Stimulated activated memory B cell treated with anti-CD40 and anti-IgM and Interleukin-4, amounts not matched to agents 10 μg/mL and 1 μg/mL and 100 μg/mL, for 72 hours (primary cell): ENCODE measurements around the gene LYSMD4.
"Not testable (repeated sequence)": the region's sequence is repeated elsewhere in the genome, so short reads cannot be mapped to it uniquely, and the experiment has no call there.

Experiments
- ATAC-seq: fragments of 150-1000 bp; cut with Tn5 transposase; 2 replicates; pipeline ENCODE4 v1.10.0; 2021
- H3K27ac Mint-ChIP-seq: one replicate; pipeline ENCODE4 v1.8.0; 2022; ENCODE audit warnings: mild to moderate bottlenecking, mixed read lengths
- H3K27me3 Mint-ChIP-seq: one replicate; pipeline ENCODE4 v1.8.0; 2022; ENCODE audit warnings: mixed read lengths
- H3K36me3 Mint-ChIP-seq: one replicate; pipeline ENCODE4 v1.8.0; 2022; ENCODE audit warnings: mixed read lengths
- H3K4me1 Mint-ChIP-seq: one replicate; pipeline ENCODE4 v1.8.0; 2022; ENCODE audit warnings: mixed read lengths
- H3K4me3 Mint-ChIP-seq: one replicate; pipeline ENCODE4 v1.8.0; 2022; ENCODE audit warnings: mild to moderate bottlenecking, moderate library complexity, mixed read lengths
- H3K9me3 Mint-ChIP-seq: one replicate; pipeline ENCODE4 v1.8.0; 2022; ENCODE audit warnings: mixed read lengths

The LYSMD4 gene

DNA sequence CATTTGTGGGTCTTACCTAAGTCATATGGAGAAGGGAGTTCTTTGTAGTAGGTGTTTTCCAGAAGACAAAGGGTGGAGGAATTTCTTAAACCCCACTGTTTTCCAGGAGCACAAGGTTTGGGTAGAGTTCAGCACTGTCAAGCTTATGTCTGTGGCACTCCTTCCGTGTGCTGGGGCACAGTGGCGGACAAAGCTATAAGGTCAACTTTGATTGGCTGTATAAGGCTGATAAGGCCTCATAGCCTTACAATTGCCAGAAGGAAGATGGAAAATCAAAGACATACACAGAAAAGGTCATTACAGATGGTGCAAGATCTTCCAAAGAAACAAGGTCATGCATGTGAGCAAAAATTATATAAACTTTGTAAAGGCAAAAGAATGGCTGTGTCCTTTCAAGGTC is 3.5 kb upstream of the LYSMD4 start:
- Mint-ChIP-seq H3K4me1 (peaks cover 12% of the 10 kb centered on the region), H3K36me3 (no peaks in the 10 kb centered on the region), H3K4me3 (no peak overlapping the region), H3K9me3 (no peaks in the 10 kb centered on the region), H3K27ac (no peak overlapping the region), H3K27me3 (no peaks in the 10 kb centered on the region)
- ATAC-seq, result no peak

DNA sequence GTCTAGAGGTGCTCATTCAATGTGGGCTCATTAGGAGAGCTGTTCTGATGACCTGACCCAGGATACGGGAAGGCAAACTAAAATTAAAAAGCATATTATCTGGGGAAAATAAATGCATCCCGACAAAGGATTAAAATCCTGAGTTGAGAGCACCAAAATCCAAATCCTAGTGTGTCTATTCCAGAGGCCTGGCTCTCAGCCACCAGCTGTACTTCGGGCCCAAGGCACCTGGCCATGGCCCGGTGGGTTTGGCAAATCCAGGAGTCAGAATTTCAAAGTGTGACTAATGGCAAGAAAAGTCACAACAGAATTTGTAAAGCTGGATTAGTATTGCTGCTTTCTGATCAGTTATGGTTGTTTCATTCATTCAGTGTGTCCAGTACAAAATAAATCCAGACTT is 2.6 kb upstream of the LYSMD4 start:
- ATAC-seq, result no peak
- Mint-ChIP-seq H3K27me3 (no peaks in the 10 kb centered on the region), H3K27ac (no peak overlapping the region), H3K9me3 (no peaks in the 10 kb centered on the region), H3K4me1 (peaks cover 12% of the 10 kb centered on the region), H3K4me3 (no peak overlapping the region), H3K36me3 (no peaks in the 10 kb centered on the region)

DNA sequence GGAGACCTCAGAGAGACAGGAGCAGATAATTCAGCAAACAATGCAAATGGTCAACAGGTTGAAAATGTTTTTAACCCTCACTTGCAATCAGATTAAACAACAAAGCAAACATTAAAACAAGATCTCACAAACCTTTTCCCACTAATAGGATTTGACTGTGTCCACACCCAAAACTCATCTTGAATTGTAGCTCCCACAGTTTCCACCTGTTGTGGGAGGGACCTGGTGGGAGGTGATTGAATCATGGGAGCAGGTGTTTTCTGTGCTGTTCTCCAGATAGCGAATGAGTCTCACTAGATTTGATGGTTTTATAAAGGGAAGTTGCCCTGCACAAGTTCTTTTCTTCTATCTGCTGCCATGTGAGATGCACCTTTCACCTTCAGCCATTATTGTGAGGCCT is 1.3 kb upstream of the LYSMD4 start:
- peak overlapping the region; percentile 38 for H3K4me3 Mint-ChIP-seq
- no peak for ATAC-seq
- H3K27me3 Mint-ChIP-seq, result no peaks in the 10 kb centered on the region
- H3K36me3 Mint-ChIP-seq, result no peaks in the 10 kb centered on the region
- no peak overlapping the region for H3K27ac Mint-ChIP-seq
- H3K9me3 Mint-ChIP-seq, result no peaks in the 10 kb centered on the region
- H3K4me1 Mint-ChIP-seq, result peaks cover 12% of the 10 kb centered on the region

DNA sequence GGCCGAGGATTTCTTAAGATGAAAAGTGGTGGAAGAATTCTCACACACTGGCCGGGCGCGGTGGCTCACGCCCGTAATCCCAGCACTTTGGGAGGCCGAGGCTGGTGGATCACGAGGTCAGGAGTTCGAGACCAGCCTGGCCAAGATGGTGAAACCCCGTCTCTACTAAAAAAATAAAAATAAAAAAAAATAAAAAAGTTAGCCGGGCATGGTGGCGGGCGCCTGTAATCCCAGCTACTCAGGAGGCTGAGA is 729 bp upstream of the LYSMD4 start:
- H3K27me3 Mint-ChIP-seq, H3K9me3 Mint-ChIP-seq, ATAC-seq, H3K36me3 Mint-ChIP-seq: not testable (repeated sequence)
- peaks cover 12% of the 10 kb centered on the region for H3K4me1 Mint-ChIP-seq
- peak overlapping the region; percentile 85 for H3K4me3 Mint-ChIP-seq
- H3K27ac Mint-ChIP-seq, result peak overlapping the region; percentile 99

DNA sequence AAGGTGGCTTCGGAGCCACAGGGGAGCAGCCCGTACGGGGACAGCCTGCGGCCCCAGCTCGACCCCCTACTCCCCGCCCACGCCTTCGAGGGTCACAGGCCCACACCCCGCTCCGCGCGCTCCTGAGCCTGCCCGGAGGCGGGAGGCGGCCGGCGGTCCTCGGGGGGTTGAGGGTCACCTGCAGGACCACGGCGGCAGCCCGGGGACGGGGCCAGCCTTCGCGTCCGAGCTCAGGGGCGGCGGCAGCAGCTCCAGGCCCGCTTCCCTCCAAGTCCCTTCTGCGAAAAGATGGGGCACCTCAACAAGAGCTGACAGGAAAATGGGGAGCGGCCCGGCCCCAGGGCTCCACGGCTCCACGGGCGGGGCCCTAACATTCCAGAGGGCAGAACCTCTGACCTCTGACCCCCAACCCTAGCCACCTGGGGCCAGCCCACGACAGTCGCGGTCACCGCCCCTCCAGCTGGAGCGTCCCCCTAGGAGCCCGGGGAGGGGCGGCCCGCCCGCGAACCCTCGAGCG is 428 bp downstream of the LYSMD4 start:
- ATAC-seq, result peak; percentile 60
- H3K36me3 Mint-ChIP-seq, result no peaks in the 10 kb centered on the region
- H3K27ac Mint-ChIP-seq, result peak overlapping the region; percentile 99
- no peaks in the 10 kb centered on the region for H3K27me3 Mint-ChIP-seq
- peak overlapping the region; percentile 85 for H3K4me3 Mint-ChIP-seq
- peaks cover 12% of the 10 kb centered on the region for H3K4me1 Mint-ChIP-seq
- H3K9me3 Mint-ChIP-seq, result no peaks in the 10 kb centered on the region

DNA sequence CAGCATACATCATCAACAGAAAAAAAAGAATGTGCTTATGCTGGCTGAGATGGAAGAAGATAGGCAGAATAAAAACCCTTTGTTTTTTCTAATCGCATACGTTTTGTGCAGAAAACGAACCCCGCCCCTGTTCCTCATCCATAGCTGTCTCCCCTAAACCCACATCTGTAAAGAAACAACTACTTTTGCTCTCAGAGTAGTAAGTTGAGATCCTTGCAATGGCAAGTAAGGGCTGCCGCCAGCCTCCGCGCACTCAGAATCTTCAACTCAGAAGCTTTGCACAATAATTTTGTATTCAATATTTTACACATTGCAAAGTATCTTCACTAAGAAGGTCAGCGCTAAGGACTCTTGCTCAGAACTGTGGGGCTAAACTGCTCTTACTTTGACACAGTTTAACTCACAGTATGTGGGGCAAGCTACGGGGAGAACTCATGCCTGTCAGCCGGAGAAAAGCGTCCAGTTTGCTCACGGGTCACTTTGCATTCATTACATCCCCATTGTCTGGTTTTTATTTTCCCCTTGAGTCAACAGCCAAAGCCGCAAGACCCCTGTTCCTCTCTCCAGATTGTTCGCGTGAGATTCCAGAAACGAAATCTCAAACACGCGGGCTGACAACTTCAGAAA is 1.0 kb downstream of the LYSMD4 start:
- H3K9me3 Mint-ChIP-seq, result no peaks in the 10 kb centered on the region
- no peak for ATAC-seq
- peak overlapping the region; percentile 85 for H3K4me3 Mint-ChIP-seq
- no peaks in the 10 kb centered on the region for H3K36me3 Mint-ChIP-seq
- peaks cover 12% of the 10 kb centered on the region for H3K4me1 Mint-ChIP-seq
- H3K27me3 Mint-ChIP-seq, result no peaks in the 10 kb centered on the region
- no peak overlapping the region for H3K27ac Mint-ChIP-seq

DNA sequence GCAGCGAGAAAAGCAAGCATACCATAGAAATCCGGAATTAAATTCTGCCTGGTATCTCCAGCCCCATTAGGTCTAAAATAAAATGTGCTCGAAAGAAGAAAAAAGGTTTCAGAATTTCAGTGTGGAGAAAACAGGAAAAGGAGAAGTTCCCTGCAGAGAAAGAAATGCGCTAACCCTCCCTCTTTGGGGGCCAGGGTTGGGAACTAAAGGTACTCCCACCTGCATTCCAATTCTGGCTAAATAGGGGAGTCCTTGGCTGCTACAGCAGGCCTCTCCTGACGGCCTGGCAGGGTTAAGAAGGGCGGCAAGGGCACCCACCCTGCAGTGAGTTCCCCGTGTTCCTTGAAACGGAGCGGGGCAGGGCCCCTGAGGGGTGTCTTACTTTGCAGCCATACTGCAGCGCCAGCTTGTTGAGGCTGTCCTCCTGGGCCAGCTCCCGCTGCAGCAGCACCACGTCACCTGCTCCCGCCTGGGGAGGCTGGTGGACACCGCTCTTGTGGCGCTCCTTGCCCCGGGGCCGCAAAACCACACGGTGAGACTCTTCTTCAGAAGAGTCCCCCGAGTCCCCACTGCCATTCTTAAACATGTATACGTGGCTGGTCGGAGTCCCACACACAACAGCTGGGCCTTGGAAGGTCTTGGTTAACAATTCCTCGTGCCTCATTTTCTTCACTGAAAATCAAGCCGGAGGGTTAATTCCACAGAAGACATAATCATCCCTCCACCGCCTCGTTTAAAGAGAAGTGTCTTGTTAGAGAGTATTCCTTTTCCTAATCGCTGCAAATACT is 1.7 kb downstream of the LYSMD4 start:
- Mint-ChIP-seq H3K27ac (no peak overlapping the region), H3K9me3 (no peaks in the 10 kb centered on the region), H3K36me3 (no peaks in the 10 kb centered on the region), H3K4me3 (no peak overlapping the region), H3K27me3 (no peaks in the 10 kb centered on the region), H3K4me1 (peaks cover 12% of the 10 kb centered on the region)
- ATAC-seq, result no peak

DNA sequence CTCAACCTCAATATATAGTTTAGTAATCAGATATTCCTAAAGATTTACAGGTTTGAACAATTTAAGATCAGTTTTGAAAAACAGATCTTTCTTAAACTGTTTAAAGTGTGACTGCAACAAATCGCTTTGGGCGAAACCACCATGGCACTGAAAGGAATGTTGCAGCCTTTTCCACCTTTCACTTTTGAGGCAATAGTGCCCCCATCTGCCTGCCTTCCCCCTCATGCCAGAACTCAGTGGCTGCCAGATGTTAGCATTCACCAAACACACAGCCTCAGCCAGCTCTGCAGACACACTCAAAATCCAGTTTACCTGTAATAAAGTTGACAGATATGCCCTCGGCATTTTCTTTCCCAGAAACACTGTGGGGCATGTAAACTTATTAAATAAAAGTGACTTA is 3.3 kb downstream of the LYSMD4 start:
- no peak overlapping the region for H3K4me3 Mint-ChIP-seq
- ATAC-seq, result no peak
- no peak overlapping the region for H3K27ac Mint-ChIP-seq
- peaks cover 12% of the 10 kb centered on the region for H3K4me1 Mint-ChIP-seq
- H3K9me3 Mint-ChIP-seq, result no peaks in the 10 kb centered on the region
- H3K27me3 Mint-ChIP-seq, result no peaks in the 10 kb centered on the region
- no peaks in the 10 kb centered on the region for H3K36me3 Mint-ChIP-seq

DNA sequence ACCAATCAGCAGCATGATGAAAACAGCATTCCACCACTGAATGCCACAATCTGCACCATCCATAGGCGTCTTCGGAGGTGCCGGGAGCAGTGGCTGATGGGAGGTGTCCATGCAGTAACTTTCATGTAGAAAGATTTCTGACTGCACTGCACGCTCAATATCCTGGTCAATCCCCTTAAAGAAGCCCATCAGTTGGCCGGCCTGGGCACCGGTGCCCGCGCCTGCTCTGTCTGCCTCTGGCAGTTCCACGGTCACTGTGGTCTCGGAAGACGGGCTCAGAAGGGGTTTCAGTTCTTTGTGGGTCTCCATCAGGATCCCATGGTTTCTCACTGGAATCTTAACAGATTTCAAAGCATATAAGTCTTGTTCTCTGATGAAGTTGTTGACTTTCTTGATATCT is 3.9 kb downstream of the LYSMD4 start:
- no peak for ATAC-seq
- Mint-ChIP-seq H3K4me1 (peaks cover 12% of the 10 kb centered on the region), H3K9me3 (no peaks in the 10 kb centered on the region), H3K27ac (no peak overlapping the region), H3K27me3 (no peaks in the 10 kb centered on the region), H3K36me3 (no peaks in the 10 kb centered on the region), H3K4me3 (no peak overlapping the region)

DNA sequence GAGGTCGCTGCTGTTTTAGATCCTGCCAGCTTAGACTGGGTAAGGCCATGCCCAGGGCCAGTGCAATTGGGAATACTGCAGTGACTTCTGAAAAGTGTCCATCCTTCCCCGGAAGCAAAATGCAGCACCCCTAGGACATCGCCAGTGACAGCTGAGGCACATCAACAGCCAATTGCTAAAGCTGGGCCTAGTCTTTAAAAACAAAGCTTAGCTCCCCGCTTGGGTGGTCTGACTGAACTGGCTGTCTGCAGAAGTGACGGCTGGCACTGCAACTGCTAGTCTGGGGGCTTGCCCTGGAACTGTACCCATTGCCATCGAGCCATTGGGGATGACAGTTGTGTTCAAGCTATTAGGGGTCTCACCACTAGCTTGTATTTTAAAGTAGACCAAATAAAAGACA is 4.3 kb downstream of the LYSMD4 start:
- Mint-ChIP-seq H3K9me3 (no peaks in the 10 kb centered on the region), H3K36me3 (no peaks in the 10 kb centered on the region), H3K4me1 (peaks cover 11% of the 10 kb centered on the region), H3K27ac (no peak overlapping the region), H3K4me3 (no peak overlapping the region), H3K27me3 (no peaks in the 10 kb centered on the region)
- ATAC-seq, result no peak

DNA sequence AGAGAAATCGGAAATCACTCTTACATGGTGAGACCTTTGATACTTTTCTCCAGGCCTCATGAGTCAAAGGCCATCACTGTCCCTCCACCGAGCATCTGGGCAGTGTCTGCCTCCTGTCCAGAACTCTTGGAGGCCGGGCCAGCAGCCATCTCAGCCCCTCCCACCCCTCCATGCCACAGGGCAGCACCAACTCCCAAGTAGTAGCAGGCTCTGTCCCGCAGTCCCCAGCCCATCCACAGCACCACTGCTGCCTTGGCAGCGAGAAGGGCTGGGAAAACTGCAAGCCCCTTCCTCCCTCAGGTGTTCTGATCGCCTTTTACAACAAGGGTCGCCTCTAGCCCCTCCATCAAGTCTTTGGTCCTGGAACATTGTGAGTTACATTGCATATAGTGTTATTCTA is 5.5 kb downstream of the LYSMD4 start:
- Mint-ChIP-seq H3K36me3 (no peaks in the 10 kb centered on the region), H3K4me3 (no peak overlapping the region), H3K27me3 (no peaks in the 10 kb centered on the region), H3K27ac (no peak overlapping the region), H3K9me3 (no peaks in the 10 kb centered on the region), H3K4me1 (peaks cover 6% of the 10 kb centered on the region)
- no peak for ATAC-seq

DNA sequence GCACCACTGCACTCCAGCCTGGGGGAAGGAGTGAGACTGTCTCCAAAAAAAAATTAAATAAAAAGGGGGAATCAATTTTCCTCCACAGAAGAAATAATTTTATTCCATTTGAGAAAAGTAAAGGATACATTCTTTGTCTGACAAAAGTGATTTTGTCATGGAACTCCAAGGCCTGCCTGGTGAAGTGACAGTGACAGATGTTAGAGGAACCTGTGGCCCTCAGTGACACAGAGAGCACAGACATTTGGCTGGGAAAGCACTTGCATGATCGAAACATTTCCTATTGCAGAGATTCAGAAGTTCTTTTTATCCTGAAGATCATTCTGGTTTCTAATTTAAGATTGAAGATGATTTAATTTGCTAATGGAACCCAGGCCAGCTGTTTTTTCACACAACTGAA is 5.9 kb downstream of the LYSMD4 start:
- ATAC-seq, result no peak
- peaks cover 4% of the 10 kb centered on the region for H3K4me1 Mint-ChIP-seq
- no peak overlapping the region for H3K27ac Mint-ChIP-seq
- no peaks in the 10 kb centered on the region for H3K27me3 Mint-ChIP-seq
- no peak overlapping the region for H3K4me3 Mint-ChIP-seq
- H3K36me3 Mint-ChIP-seq, result no peaks in the 10 kb centered on the region
- H3K9me3 Mint-ChIP-seq, result no peaks in the 10 kb centered on the region

DNA sequence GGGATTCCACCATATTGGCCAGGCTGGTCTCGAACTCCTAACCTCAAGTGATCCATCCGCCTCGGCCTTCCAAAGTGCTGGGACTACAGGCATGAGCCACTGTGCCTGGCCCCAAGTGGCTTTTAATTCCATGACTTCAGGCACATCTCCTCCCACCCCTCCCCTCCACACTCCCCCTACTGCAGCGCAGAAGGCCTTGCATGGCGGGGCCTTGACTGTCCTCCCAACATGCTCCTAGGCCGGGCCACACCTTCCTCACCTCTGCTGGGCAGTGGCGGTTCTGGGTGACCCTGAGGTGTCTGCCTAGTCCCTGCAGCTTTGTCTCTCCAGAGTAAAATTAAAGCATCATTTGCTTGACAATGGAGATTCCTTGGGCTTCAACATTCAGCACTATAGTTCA is 6.9 kb downstream of the LYSMD4 start:
- Mint-ChIP-seq H3K4me1 (no peaks in the 10 kb centered on the region), H3K9me3 (no peaks in the 10 kb centered on the region), H3K27ac (no peak overlapping the region), H3K27me3 (no peaks in the 10 kb centered on the region), H3K36me3 (no peaks in the 10 kb centered on the region), H3K4me3 (no peak overlapping the region)
- ATAC-seq, result no peak

DNA sequence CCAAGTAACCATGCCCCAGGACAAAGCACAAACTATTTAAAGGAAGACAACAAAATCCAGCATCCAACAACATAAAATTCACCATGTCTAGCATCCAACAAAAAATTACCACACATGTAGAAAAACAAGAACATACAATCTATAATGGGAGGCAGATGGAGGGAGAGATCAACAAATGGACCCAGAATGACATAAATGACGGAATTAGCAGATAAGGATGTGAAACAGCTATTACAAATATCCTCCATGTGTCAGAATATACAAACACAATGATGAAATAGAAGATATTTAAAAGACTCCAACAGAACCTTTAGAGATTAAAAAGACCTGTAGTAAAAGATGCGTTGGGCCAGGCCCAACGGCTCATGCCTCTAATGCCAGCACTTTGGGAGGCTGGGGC is 10.8 kb downstream of the LYSMD4 start:
- Mint-ChIP-seq H3K4me1 (peaks cover 36% of the 10 kb centered on the region), H3K9me3 (no peaks in the 10 kb centered on the region), H3K27me3 (no peaks in the 10 kb centered on the region), H3K36me3 (peaks cover 7% of the 10 kb centered on the region), H3K27ac (no peak overlapping the region), H3K4me3 (no peak overlapping the region)
- ATAC-seq, result no peak

DNA sequence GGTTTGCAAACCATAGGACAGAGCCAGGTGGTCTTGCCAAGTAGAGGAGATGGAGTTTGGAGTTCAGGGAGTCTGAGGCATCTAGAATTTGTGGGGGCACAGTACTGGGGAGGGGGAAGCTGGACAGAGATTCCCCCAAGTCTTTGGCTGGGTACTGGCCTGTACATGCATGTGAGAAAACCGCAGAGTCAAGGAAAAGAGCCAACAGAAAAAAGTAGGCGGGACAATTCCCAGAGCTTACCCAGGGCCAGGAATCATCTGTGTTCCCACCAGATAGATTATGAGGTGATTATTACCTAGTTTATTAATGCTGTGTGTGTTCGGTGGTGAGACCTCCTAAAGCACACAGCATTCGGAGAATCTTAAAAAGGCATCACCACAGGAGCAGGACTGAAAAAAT is 11.3 kb downstream of the LYSMD4 start:
- H3K4me3 Mint-ChIP-seq, result no peak overlapping the region
- H3K9me3 Mint-ChIP-seq, result no peaks in the 10 kb centered on the region
- no peak overlapping the region for H3K27ac Mint-ChIP-seq
- peaks cover 41% of the 10 kb centered on the region for H3K4me1 Mint-ChIP-seq
- no peak for ATAC-seq
- H3K27me3 Mint-ChIP-seq, result no peaks in the 10 kb centered on the region
- H3K36me3 Mint-ChIP-seq, result peaks cover 7% of the 10 kb centered on the region

DNA sequence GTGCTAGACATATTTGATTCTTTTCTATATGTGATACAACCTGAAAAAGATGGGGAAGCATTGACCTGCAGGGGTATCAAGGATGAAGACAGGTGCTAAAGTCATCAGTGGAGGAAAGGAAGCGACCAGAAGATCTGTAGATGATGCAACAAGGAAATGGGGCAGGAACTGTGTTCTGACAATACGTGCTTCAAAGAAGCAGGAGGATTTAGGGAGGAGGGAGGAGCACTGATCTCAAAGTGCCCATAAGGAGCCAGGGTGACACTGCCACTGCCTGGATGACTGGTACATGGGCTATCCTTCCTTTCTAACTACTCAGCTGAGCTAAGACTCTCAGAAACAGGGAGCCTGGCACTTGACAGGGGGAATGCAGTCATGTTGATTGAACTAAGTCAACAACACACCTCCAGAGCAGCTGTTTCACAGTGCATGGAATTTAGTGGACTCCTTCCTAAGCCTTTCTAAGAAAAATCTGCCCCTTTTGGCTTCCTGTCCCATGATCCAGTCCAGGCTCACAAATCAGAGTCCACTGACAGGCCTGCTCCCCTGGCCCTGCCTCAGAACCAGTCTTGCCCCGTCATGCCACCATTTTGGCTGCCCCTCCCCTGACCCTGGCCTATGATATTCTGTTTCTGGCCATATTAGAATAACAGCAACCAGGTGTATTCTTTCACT is 12.0 kb downstream of the LYSMD4 start:
- Mint-ChIP-seq H3K27me3 (no peaks in the 10 kb centered on the region), H3K36me3 (peaks cover 12% of the 10 kb centered on the region), H3K4me3 (no peak overlapping the region), H3K27ac (peak overlapping the region; percentile 33), H3K9me3 (no peaks in the 10 kb centered on the region), H3K4me1 (peaks cover 48% of the 10 kb centered on the region)
- ATAC-seq, result no peak
